DOHH2 (cell line): ENCODE data around the gene FAU.
"Not testable (repeated sequence)": the region's sequence is repeated elsewhere in the genome, so short reads cannot be mapped to it uniquely, and the experiment has no call there.

Source experiments
- H3F3A ChIP-seq: fragments of 200-600 bp; sonication (generic), shearing (Covaris generic); 2 replicates; pipeline ENCODE4 v1.6.0; 2016; ENCODE audit warnings: antibody characterized with exemption, mild to moderate bottlenecking; ENCODE audit not compliant: control insufficient read depth, insufficient read depth
- H3K27ac ChIP-seq: fragments of 200-600 bp; sonication (generic); 2 replicates; pipeline ENCODE4 v1.5.1; 2014; ENCODE audit warnings: low read depth, mild to moderate bottlenecking, low read length, moderate library complexity
- H3K27me3 ChIP-seq: fragments of 200-600 bp; sonication (generic); 2 replicates; pipeline ENCODE4 v1.6.1; 2014; ENCODE audit warnings: mild to moderate bottlenecking, low read length, mixed read lengths; ENCODE audit not compliant: control insufficient read depth
- H3K36me3 ChIP-seq: fragments of 200-600 bp; sonication (generic); 2 replicates; pipeline ENCODE4 v1.6.1; 2014; ENCODE audit warnings: mild to moderate bottlenecking, low read length, moderate library complexity, mixed read lengths; ENCODE audit not compliant: control insufficient read depth
- H3K4me1 ChIP-seq: fragments of 200-600 bp; sonication (generic); 2 replicates; pipeline ENCODE4 v1.6.1; 2014; ENCODE audit warnings: mild to moderate bottlenecking, low read length, mixed read lengths; ENCODE audit not compliant: control insufficient read depth
- H3K4me2 ChIP-seq: fragments of 200-600 bp; sonication (generic); 2 replicates; pipeline ENCODE4 v1.6.0; 2014; ENCODE audit warnings: mild to moderate bottlenecking, low read length, moderate library complexity
- H3K4me3 ChIP-seq: fragments of 200-600 bp; sonication (generic); 2 replicates; pipeline ENCODE4 v1.5.1; 2014; ENCODE audit warnings: mild to moderate bottlenecking, low read length, mixed read lengths
- H3K79me2 ChIP-seq: fragments of 200-600 bp; sonication (generic); 2 replicates; pipeline ENCODE4 v1.6.1; 2014; ENCODE audit warnings: mild to moderate bottlenecking, low read length, mixed read lengths; ENCODE audit not compliant: control insufficient read depth
- H3K9me2 ChIP-seq: fragments of 200-600 bp; sonication (generic); replicated peaks from 2 replicates; pipeline ENCODE4 v1.6.1; 2014; ENCODE audit warnings: mild to moderate bottlenecking, low read length, mixed read lengths; ENCODE audit not compliant: control insufficient read depth
- H3K9me3 ChIP-seq: fragments of 200-600 bp; sonication (generic); 2 replicates; pipeline ENCODE4 v1.6.1; 2014; ENCODE audit warnings: antibody characterized with exemption, low read length, mixed read lengths; ENCODE audit not compliant: control insufficient read depth, insufficient read depth
- H4K20me1 ChIP-seq: fragments of 200-600 bp; sonication (generic); 2 replicates; pipeline ENCODE4 v1.6.0; 2014; ENCODE audit warnings: low read depth, mild to moderate bottlenecking, antibody characterized with exemption, low read length, moderate library complexity; ENCODE audit not compliant: control insufficient read depth, insufficient read depth
- CTCF ChIP-seq: fragments of 200-600 bp; sonication (generic); IDR thresholded peaks from one replicate; pipeline ENCODE4 v1.5.1; 2014; ENCODE audit warnings: antibody characterized with exemption, mild to moderate bottlenecking, low read depth, low read length; ENCODE audit not compliant: poor library complexity, severe bottlenecking
- EZH2phosphoT487 ChIP-seq: fragments of 200-600 bp; sonication (generic); IDR thresholded peaks from 2 replicates; pipeline ENCODE4 v1.6.1; 2017; ENCODE audit warnings: borderline replicate concordance, mild to moderate bottlenecking, antibody characterized with exemption, low read length, moderate library complexity, mixed read lengths

Gene FAU

GRCh38 chr11:65119670-65119995 is 2.3 kb downstream of the FAU start:
- peak overlapping the region; percentile 86 for H3K4me2 ChIP-seq
- H3K9me3 ChIP-seq: no peaks in the 10 kb centered on the region
- H3K27ac ChIP-seq: peak overlapping the region; percentile 86
- TF ChIP-seq EZH2phosphoT487 (no peak), CTCF (no peak)
- peaks cover 40% of the 10 kb centered on the region for H3F3A ChIP-seq
- H3K4me3 ChIP-seq: peak overlapping the region; percentile 100; the same call in 1 of the 2 replicates
- H4K20me1 ChIP-seq: peaks cover 3% of the 10 kb centered on the region; the same call in 1 of the 2 replicates
- H3K79me2 ChIP-seq: peaks cover 82% of the 10 kb centered on the region
- no peaks in the 10 kb centered on the region for H3K27me3 ChIP-seq
- peaks cover 85% of the 10 kb centered on the region for H3K36me3 ChIP-seq
- peaks cover 70% of the 10 kb centered on the region for H3K4me1 ChIP-seq
- no peaks in the 10 kb centered on the region for H3K9me2 ChIP-seq

GRCh38 chr11:65118891-65119669 is 2.9 kb downstream of the FAU start:
- not testable (repeated sequence) for H3K9me3 ChIP-seq, H4K20me1 ChIP-seq, H3K4me3 ChIP-seq, H3K9me2 ChIP-seq, H3K27me3 ChIP-seq
- Histone ChIP-seq H3K27ac (peak overlapping the region; percentile 86), H3K4me2 (peak overlapping the region; percentile 86), H3F3A (peaks cover 36% of the 10 kb centered on the region), H3K36me3 (peaks cover 85% of the 10 kb centered on the region), H3K79me2 (peaks cover 82% of the 10 kb centered on the region), H3K4me1 (peaks cover 71% of the 10 kb centered on the region)

- H3K36me3 ChIP-seq: peaks cover 87% of the 10 kb centered on the region
- H3K9me3 ChIP-seq: no peaks in the 10 kb centered on the region
- H3K4me1 ChIP-seq: peaks cover 73% of the 10 kb centered on the region
- H3F3A ChIP-seq: peaks cover 42% of the 10 kb centered on the region
- TF ChIP-seq CTCF: no peak
- no peak for TF ChIP-seq EZH2phosphoT487
- peak overlapping the region; percentile 44 for H3K4me3 ChIP-seq
- H3K27me3 ChIP-seq: no peaks in the 10 kb centered on the region
- H3K4me2 ChIP-seq: peak overlapping the region; percentile 46
- H4K20me1 ChIP-seq: peaks cover 3% of the 10 kb centered on the region; the same call in 1 of the 2 replicates
- no peaks in the 10 kb centered on the region for H3K9me2 ChIP-seq
- H3K79me2 ChIP-seq: peaks cover 82% of the 10 kb centered on the region
- peak overlapping the region; percentile 86 for H3K27ac ChIP-seq
These were observed 3.7 kb downstream of the FAU start for GRCh38 chr11:65118097-65118837.
